ENCODE measurements around the gene ZNF548. TPM values are rescaled to one million over a fixed set of nuclear protein-coding genes. Genes with fewer than 3 reads are reported as not detected.

The ZNF548 gene
- total RNA-seq, 2 experiments from 2014 or later, result 68.3 to 70.4 TPM

GRCh38 chr19:57441979-57442752, 52.5 kb downstream of the ZNF548 start:
- intact Hi-C loops (cut with DNase I, micrococcal nuclease), result no loop called here
- H3K4me1 Mint-ChIP-seq (ENCODE audit: low read depth), result peaks cover 5% of the 10 kb centered on the region
- H3K27me3 ChIP-seq (ENCODE audit: control insufficient read depth in 1 of 2, insufficient read depth in 2 of 2, low read length in 2 of 2), result no peaks in the 10 kb centered on the region
- TF ChIP-seq CTCF (IDR thresholded peaks at IDR 0.05), result no peak
- peaks cover 49% of the 10 kb centered on the region for H3K36me3 ChIP-seq (ENCODE audit: insufficient read depth, low read length)
- H3K4me3 Mint-ChIP-seq, result no peak overlapping the region
- peaks cover 32% of the 10 kb centered on the region for H3K9me3 Mint-ChIP-seq
- H3K9me3 ChIP-seq (ENCODE audit: control insufficient read depth in 1 of 2, insufficient read depth in 1 of 2, low read length in 2 of 2), result peaks cover 43 to 50% of the 10 kb centered on the region in 2 experiments
- H3K27ac ChIP-seq (ENCODE audit: low read depth in 1 of 2, low read length in 2 of 2), result no peak overlapping the region
- CTCF ChIA-PET, result no interaction called here
- no peak for ATAC-seq (ENCODE audit: poor library complexity)
- no peaks in the 10 kb centered on the region for H3K4me1 ChIP-seq (ENCODE audit: insufficient read depth, low read length)
- POLR2A ChIA-PET, result no interaction called here
- H3K36me3 Mint-ChIP-seq (ENCODE audit: low read depth), result peaks cover 92% of the 10 kb centered on the region
- no peaks in the 10 kb centered on the region for H3K27me3 Mint-ChIP-seq
- H3K27ac Mint-ChIP-seq, result no peak overlapping the region
- H3K4me3 ChIP-seq (ENCODE audit: low read length), result no peak overlapping the region
- DNase-seq, result no peak

- Histone ChIP-seq H3K27ac (ENCODE audit: low read depth in 1 of 2, low read length in 2 of 2) (no peak overlapping the region), H3K4me3 (ENCODE audit: low read length) (no peak overlapping the region), H3K9me3 (ENCODE audit: control insufficient read depth in 1 of 2, insufficient read depth in 1 of 2, low read length in 2 of 2) (peaks cover 43 to 61% of the 10 kb centered on the region in 2 experiments), H3K27me3 (ENCODE audit: control insufficient read depth in 1 of 2, insufficient read depth in 2 of 2, low read length in 2 of 2) (no peaks in the 10 kb centered on the region), H3K36me3 (ENCODE audit: insufficient read depth, low read length) (peaks cover 46% of the 10 kb centered on the region), H3K4me1 (ENCODE audit: insufficient read depth, low read length) (no peaks in the 10 kb centered on the region)
- Mint-ChIP-seq H3K27me3 (no peaks in the 10 kb centered on the region), H3K4me1 (ENCODE audit: low read depth) (peaks cover 5% of the 10 kb centered on the region), H3K36me3 (ENCODE audit: low read depth) (peaks cover 86% of the 10 kb centered on the region), H3K9me3 (peaks cover 32% of the 10 kb centered on the region), H3K4me3 (no peak overlapping the region), H3K27ac (no peak overlapping the region)
- ChIA-PET CTCF (no interaction called here), POLR2A (no interaction called here)
- DNase-seq (no peak), ATAC-seq (ENCODE audit: poor library complexity) (no peak)
- TF ChIP-seq CTCF (IDR thresholded peaks at IDR 0.05), result no peak
- intact Hi-C loops (cut with DNase I, micrococcal nuclease), result no loop called here
These were observed 53.6 kb downstream of the ZNF548 start for GRCh38 chr19:57443121-57443696.

GRCh38 chr19:57452307-57452706, 62.7 kb downstream of the ZNF548 start:
- intact Hi-C loops (cut with DNase I, micrococcal nuclease), result no loop called here
- no peaks in the 10 kb centered on the region for H3K27me3 Mint-ChIP-seq

More at GRCh38 chr19:57452307-57452706, 62.7 kb downstream of the ZNF548 start:
- H3K27ac ChIP-seq (ENCODE audit: low read depth in 1 of 2, low read length in 2 of 2), result no peak overlapping the region
- Mint-ChIP-seq H3K36me3 (ENCODE audit: low read depth) (peaks cover 72% of the 10 kb centered on the region), H3K4me3 (no peak overlapping the region), H3K4me1 (ENCODE audit: low read depth) (no peaks in the 10 kb centered on the region), H3K27ac (no peak overlapping the region), H3K9me3 (peaks cover 14% of the 10 kb centered on the region)
- ChIA-PET CTCF (no interaction called here), POLR2A (no interaction called here)
- H3K9me3 ChIP-seq (ENCODE audit: control insufficient read depth in 1 of 2, insufficient read depth in 1 of 2, low read length in 2 of 2), result peaks cover 35 to 42% of the 10 kb centered on the region in 2 experiments
- H3K27me3 ChIP-seq (ENCODE audit: control insufficient read depth in 1 of 2, insufficient read depth in 2 of 2, low read length in 2 of 2), result no peaks in the 10 kb centered on the region
- no peak for DNase-seq
- no peak for TF ChIP-seq CTCF (IDR thresholded peaks at IDR 0.05)
- no peak for ATAC-seq (ENCODE audit: poor library complexity)
- H3K4me3 ChIP-seq (ENCODE audit: low read length), result no peak overlapping the region
- no peaks in the 10 kb centered on the region for H3K36me3 ChIP-seq (ENCODE audit: insufficient read depth, low read length)
- no peaks in the 10 kb centered on the region for H3K4me1 ChIP-seq (ENCODE audit: insufficient read depth, low read length)

Other genes with a start within 250 kb of the ZNF548 start
- not detected for gene ZIM3, start 244.7 kb upstream of the ZNF548 start, total RNA-seq
- gene DUXA, start 222.4 kb upstream of the ZNF548 start, total RNA-seq, result not detected
- gene ZNF264, start 198.4 kb upstream of the ZNF548 start, total RNA-seq, result 10 to 100 TPM; 40.5 to 40.7 TPM
- gene AURKC, start 158.8 kb upstream of the ZNF548 start, total RNA-seq, result under 1 TPM; 0.41 to 0.89 TPM
- gene ZNF805, start 149.2 kb upstream of the ZNF548 start, total RNA-seq, result 10 to 100 TPM; 33.1 to 33.7 TPM
- 10 to 100 TPM; 64.9 to 65.0 TPM for gene ZNF460, start 109.4 kb upstream of the ZNF548 start, total RNA-seq
- 1 to 10 TPM; 4.0 to 4.3 TPM for gene ZNF543, start 69.4 kb upstream of the ZNF548 start, total RNA-seq
- gene ZNF304, start 38.6 kb upstream of the ZNF548 start, total RNA-seq, result 1 to 10 TPM; 4.9 to 5.4 TPM
- gene TRAPPC2B, start 26.3 kb upstream of the ZNF548 start, total RNA-seq, result 10 to 100 TPM; 11.5 to 12.7 TPM
- gene ZNF547, start 26.3 kb upstream of the ZNF548 start, total RNA-seq, result 1 to 10 TPM; 1.4 to 2.1 TPM
- gene ZNF17, start 21.3 kb downstream of the ZNF548 start, total RNA-seq, result 1 to 10 TPM; 9.3 to 10.0 TPM
- gene ZNF749, start 45.5 kb downstream of the ZNF548 start, total RNA-seq, result 1 to 10 TPM; 5.7 to 6.2 TPM
- under 1 TPM; 0.11 to 0.16 TPM for gene VN1R1, start 67.3 kb downstream of the ZNF548 start, total RNA-seq
- 1 to 10 TPM; 2.5 to 3.2 TPM for gene ZNF772, start 87.7 kb downstream of the ZNF548 start, total RNA-seq
- gene ZNF419, start 97.9 kb downstream of the ZNF548 start, total RNA-seq, result 1 to 10 TPM; 8.3 to 9.2 TPM
- 10 to 100 TPM; 20.3 to 22.3 TPM for gene ZNF773, start 110.1 kb downstream of the ZNF548 start, total RNA-seq
- gene ZNF549, start 137.5 kb downstream of the ZNF548 start, total RNA-seq, result 10 to 100 TPM; 10.1 to 11.1 TPM
- 10 to 100 TPM; 15.7 to 20.0 TPM for gene ZNF550, start 170.0 kb downstream of the ZNF548 start, total RNA-seq
- 1 to 10 TPM; 5.2 to 5.7 TPM for gene ZNF416, start 189.1 kb downstream of the ZNF548 start, total RNA-seq
- 1 to 10 TPM; 6.9 to 7.1 TPM for gene ZIK1, start 194.3 kb downstream of the ZNF548 start, total RNA-seq
- gene ZNF530, start 210.0 kb downstream of the ZNF548 start, total RNA-seq, result 1 to 10 TPM; 2.7 to 3.4 TPM
- 10 to 100 TPM; 24.6 to 25.7 TPM for gene ZNF134, start 224.4 kb downstream of the ZNF548 start, total RNA-seq
- 10 to 100 TPM; 29.3 to 30.5 TPM for gene ZNF211, start 243.3 kb downstream of the ZNF548 start, total RNA-seq